Measurements from ENCODE around the gene PLCB1. TPM values are rescaled to one million over a fixed set of nuclear protein-coding genes. Genes with fewer than 3 reads are reported as not detected.

The PLCB1 gene
- total RNA-seq, 1 donor: 14.6 TPM

- Histone ChIP-seq H3K9me3 (ENCODE audit: low read depth, low read length) (no peaks in the 10 kb centered on the region), H3K4me1 (ENCODE audit: insufficient read depth, low read length) (no peaks in the 10 kb centered on the region), H3K4me3 (ENCODE audit: low read length) (no peak overlapping the region), H3K27me3 (ENCODE audit: insufficient read depth, low read length) (no peaks in the 10 kb centered on the region)
Measured at GRCh38 chr20:8254911-8255582, 123.0 kb downstream of the PLCB1 start.

- Histone ChIP-seq H3K27me3 (ENCODE audit: insufficient read depth, low read length) (no peaks in the 10 kb centered on the region), H3K4me1 (ENCODE audit: insufficient read depth, low read length) (peaks cover 5% of the 10 kb centered on the region), H3K9me3 (ENCODE audit: low read depth, low read length) (no peaks in the 10 kb centered on the region), H3K4me3 (ENCODE audit: low read length) (no peak overlapping the region)
Measured at GRCh38 chr20:8255945-8256632, 124.0 kb downstream of the PLCB1 start.

GRCh38 chr20:8260837-8261251 is 128.8 kb downstream of the PLCB1 start:
- H3K9me3 ChIP-seq (ENCODE audit: low read depth, low read length): no peaks in the 10 kb centered on the region
- peaks cover 8% of the 10 kb centered on the region for H3K4me1 ChIP-seq (ENCODE audit: insufficient read depth, low read length)
- H3K27me3 ChIP-seq (ENCODE audit: insufficient read depth, low read length): no peaks in the 10 kb centered on the region
- H3K4me3 ChIP-seq (ENCODE audit: low read length): no peak overlapping the region

GRCh38 chr20:8262721-8263120 is 130.7 kb downstream of the PLCB1 start:
- H3K27me3 ChIP-seq (ENCODE audit: insufficient read depth, low read length): no peaks in the 10 kb centered on the region
- peaks cover 8% of the 10 kb centered on the region for H3K4me1 ChIP-seq (ENCODE audit: insufficient read depth, low read length)
- no peak overlapping the region for H3K4me3 ChIP-seq (ENCODE audit: low read length)
- H3K9me3 ChIP-seq (ENCODE audit: low read depth, low read length): no peaks in the 10 kb centered on the region

- H3K4me3 ChIP-seq (ENCODE audit: low read length): no peak overlapping the region
- H3K4me1 ChIP-seq (ENCODE audit: insufficient read depth, low read length): peaks cover 8% of the 10 kb centered on the region
Measured at GRCh38 chr20:8265588-8265987, 133.5 kb downstream of the PLCB1 start.

GRCh38 chr20:8267009-8267408 is 134.9 kb downstream of the PLCB1 start:
- Histone ChIP-seq H3K27me3 (ENCODE audit: insufficient read depth, low read length) (no peaks in the 10 kb centered on the region), H3K4me1 (ENCODE audit: insufficient read depth, low read length) (no peaks in the 10 kb centered on the region), H3K4me3 (ENCODE audit: low read length) (no peak overlapping the region), H3K9me3 (ENCODE audit: low read depth, low read length) (no peaks in the 10 kb centered on the region)

More at GRCh38 chr20:8265588-8265987, 133.5 kb downstream of the PLCB1 start:
- Histone ChIP-seq H3K9me3 (ENCODE audit: low read depth, low read length) (no peaks in the 10 kb centered on the region), H3K27me3 (ENCODE audit: insufficient read depth, low read length) (no peaks in the 10 kb centered on the region)

- H3K4me3 ChIP-seq (ENCODE audit: low read length): no peak overlapping the region
- H3K9me3 ChIP-seq (ENCODE audit: low read depth, low read length): no peaks in the 10 kb centered on the region
- no peaks in the 10 kb centered on the region for H3K27me3 ChIP-seq (ENCODE audit: insufficient read depth, low read length)
- H3K4me1 ChIP-seq (ENCODE audit: insufficient read depth, low read length): peaks cover 6% of the 10 kb centered on the region
Measured at GRCh38 chr20:8271727-8272126, 139.7 kb downstream of the PLCB1 start.

GRCh38 chr20:8272766-8273165 is 140.7 kb downstream of the PLCB1 start:
- Histone ChIP-seq H3K4me3 (ENCODE audit: low read length) (no peak overlapping the region), H3K27me3 (ENCODE audit: insufficient read depth, low read length) (no peaks in the 10 kb centered on the region), H3K4me1 (ENCODE audit: insufficient read depth, low read length) (peaks cover 6% of the 10 kb centered on the region), H3K9me3 (ENCODE audit: low read depth, low read length) (no peaks in the 10 kb centered on the region)

GRCh38 chr20:8284902-8285301 is 152.8 kb downstream of the PLCB1 start:
- H3K27me3 ChIP-seq (ENCODE audit: insufficient read depth, low read length): no peaks in the 10 kb centered on the region

GRCh38 chr20:8287340-8287739 is 155.3 kb downstream of the PLCB1 start:
- no peaks in the 10 kb centered on the region for H3K9me3 ChIP-seq (ENCODE audit: low read depth, low read length)
- H3K4me1 ChIP-seq (ENCODE audit: insufficient read depth, low read length): no peaks in the 10 kb centered on the region
- no peak overlapping the region for H3K4me3 ChIP-seq (ENCODE audit: low read length)
- no peaks in the 10 kb centered on the region for H3K27me3 ChIP-seq (ENCODE audit: insufficient read depth, low read length)

More at GRCh38 chr20:8284902-8285301, 152.8 kb downstream of the PLCB1 start:
- no peaks in the 10 kb centered on the region for H3K9me3 ChIP-seq (ENCODE audit: low read depth, low read length)
- H3K4me3 ChIP-seq (ENCODE audit: low read length): no peak overlapping the region
- H3K4me1 ChIP-seq (ENCODE audit: insufficient read depth, low read length): no peaks in the 10 kb centered on the region

- no peaks in the 10 kb centered on the region for H3K27me3 ChIP-seq (ENCODE audit: insufficient read depth, low read length)
- H3K9me3 ChIP-seq (ENCODE audit: low read depth, low read length): no peaks in the 10 kb centered on the region
- no peak overlapping the region for H3K4me3 ChIP-seq (ENCODE audit: low read length)
- no peaks in the 10 kb centered on the region for H3K4me1 ChIP-seq (ENCODE audit: insufficient read depth, low read length)
Measured at GRCh38 chr20:8291200-8291599, 159.1 kb downstream of the PLCB1 start.

GRCh38 chr20:8291873-8292272 is 159.8 kb downstream of the PLCB1 start:
- Histone ChIP-seq H3K4me3 (ENCODE audit: low read length) (no peak overlapping the region), H3K9me3 (ENCODE audit: low read depth, low read length) (no peaks in the 10 kb centered on the region), H3K27me3 (ENCODE audit: insufficient read depth, low read length) (no peaks in the 10 kb centered on the region), H3K4me1 (ENCODE audit: insufficient read depth, low read length) (no peaks in the 10 kb centered on the region)

GRCh38 chr20:8292793-8293192 is 160.7 kb downstream of the PLCB1 start:
- no peak overlapping the region for H3K4me3 ChIP-seq (ENCODE audit: low read length)
- no peaks in the 10 kb centered on the region for H3K9me3 ChIP-seq (ENCODE audit: low read depth, low read length)
- no peaks in the 10 kb centered on the region for H3K4me1 ChIP-seq (ENCODE audit: insufficient read depth, low read length)
- H3K27me3 ChIP-seq (ENCODE audit: insufficient read depth, low read length): no peaks in the 10 kb centered on the region

GRCh38 chr20:8293750-8294149 is 161.7 kb downstream of the PLCB1 start:
- Histone ChIP-seq H3K9me3 (ENCODE audit: low read depth, low read length) (no peaks in the 10 kb centered on the region), H3K4me3 (ENCODE audit: low read length) (no peak overlapping the region), H3K27me3 (ENCODE audit: insufficient read depth, low read length) (no peaks in the 10 kb centered on the region), H3K4me1 (ENCODE audit: insufficient read depth, low read length) (no peaks in the 10 kb centered on the region)

GRCh38 chr20:8296536-8296935 is 164.5 kb downstream of the PLCB1 start:
- Histone ChIP-seq H3K27me3 (ENCODE audit: insufficient read depth, low read length) (no peaks in the 10 kb centered on the region), H3K9me3 (ENCODE audit: low read depth, low read length) (no peaks in the 10 kb centered on the region), H3K4me1 (ENCODE audit: insufficient read depth, low read length) (no peaks in the 10 kb centered on the region), H3K4me3 (ENCODE audit: low read length) (no peak overlapping the region)

All from mononuclear cell (primary cell).